ENCODE measurements around the gene RECK.
A peak's percentile ranks its signal among the peaks of the same experiment; 100 is the strongest.

RECK gene

GRCh38 chr9:36140086-36141084 lies 103.7 kb downstream of the RECK start:
- DNase-seq = no peak

GRCh38 chr9:36141288-36141687 lies 104.6 kb downstream of the RECK start:
- no peak for DNase-seq

GRCh38 chr9:36141761-36142160 lies 105.0 kb downstream of the RECK start:
- no peak for DNase-seq

- DNase-seq = no peak
These were observed 106.0 kb downstream of the RECK start for GRCh38 chr9:36142510-36143244.

- no peak for DNase-seq
These were observed 106.5 kb downstream of the RECK start for GRCh38 chr9:36143245-36143641.

GRCh38 chr9:36144309-36145232 lies 107.9 kb downstream of the RECK start:
- no peak for DNase-seq

GRCh38 chr9:36145970-36146369 lies 109.3 kb downstream of the RECK start:
- no peak for DNase-seq

- no peak for DNase-seq
These were observed 109.9 kb downstream of the RECK start for GRCh38 chr9:36146651-36147050.

GRCh38 chr9:36147441-36148175 lies 110.9 kb downstream of the RECK start:
- DNase-seq = no peak

GRCh38 chr9:36148311-36149051 lies 111.8 kb downstream of the RECK start:
- DNase-seq = peak; percentile 93

- DNase-seq = no peak
These were observed 112.5 kb downstream of the RECK start for GRCh38 chr9:36149197-36149596.

- no peak for DNase-seq
These were observed 114.0 kb downstream of the RECK start for GRCh38 chr9:36150574-36151315.

- DNase-seq = peak; percentile 74
These were observed 114.8 kb downstream of the RECK start for GRCh38 chr9:36151316-36152210.

GRCh38 chr9:36152741-36153438 lies 116.2 kb downstream of the RECK start:
- no peak for DNase-seq

- no peak for DNase-seq
These were observed 117.0 kb downstream of the RECK start for GRCh38 chr9:36153746-36154145.

GRCh38 chr9:36154331-36154952 lies 117.7 kb downstream of the RECK start:
- peak; percentile 77 for DNase-seq

- DNase-seq = no peak
These were observed 119.4 kb downstream of the RECK start for GRCh38 chr9:36156116-36156515.

- no peak for DNase-seq
These were observed 121.4 kb downstream of the RECK start for GRCh38 chr9:36158122-36158521.

Data from femur (tissue), 1 donor.